Mucosa of descending colon (tissue), 3 donors: ENCODE results near the gene MUC5B. TPM values are rescaled to one million over a fixed set of nuclear protein-coding genes. Genes with fewer than 3 reads are reported as not detected.

Source experiments
- ATAC-seq: fragments of 200-7000 bp; cut with Tn5 transposase; one replicate; pipeline ENCODE4 v1.9.1; 2020; ENCODE audit warnings: mild to moderate bottlenecking, moderate library complexity
- DNase-seq, 3 donors: peaks; one replicate each; pipeline ENCODE4 v3.0.0-alpha.2; 2020
- H3K36me3 ChIP-seq: fragments of 200-600 bp; one replicate; pipeline ENCODE4 v1.8.0; 2021; ENCODE audit warnings: low read depth, mild to moderate bottlenecking
- H3K4me1 ChIP-seq: fragments of 200-600 bp; one replicate; pipeline ENCODE4 v1.8.0; 2021; ENCODE audit warnings: low read depth, mild to moderate bottlenecking
- H3K4me3 ChIP-seq: fragments of 200-600 bp; one replicate; pipeline ENCODE4 v1.8.0; 2021; ENCODE audit warnings: mild to moderate bottlenecking
- H3K9me3 ChIP-seq: fragments of 200-600 bp; one replicate; pipeline ENCODE4 v1.8.0; 2021; ENCODE audit warnings: mild to moderate bottlenecking
- CTCF ChIP-seq: fragments of 200-600 bp; IDR thresholded peaks from one replicate; pipeline ENCODE4 v1.8.0; 2022; ENCODE audit warnings: antibody characterized with exemption, mild to moderate bottlenecking
- intact Hi-C, 2 donors: fragments of 100-400 bp; cut with DNase I in 1 of 2; cut with micrococcal nuclease in 1 of 2; formaldehyde crosslinking; loops; one replicate each; pipeline versions ENCODE4 v1.11.0 to v1.11.1; 2022; cut with DNase I, micrococcal nuclease
- total RNA-seq, 3 donors: library from RNA; stranded (reverse); fragmentation: NEBNext Ultra II Directional in 2 of 3; extraction: Animal tissue kit (Norgen Biotek cat#: 25700) in 2 of 3; gene quantifications; one replicate each; pipeline versions ENCODE4 v1.2.1 to v1.2.4, GENCODE V29; 2021 to 2023
- donor health status: DM: no; HTN: no; CAD: no; lungs with moderate emphysema.
- donor health status: DM: no; HTN: no; CAD: no.
- donor health status: DM: no; HTN: yes; CAD: no.

MUC5B gene
- total RNA-seq, 3 donors from 2014 or later, result 133 to 431 (median 135) TPM

GRCh38 chr11:1255151-1255550 lies 32.3 kb downstream of the MUC5B start:
- no peak for TF ChIP-seq CTCF
- intact Hi-C loops, result no loop called here
- DNase-seq, result peak in 1 of 3 donors; percentile 47
- no peak for ATAC-seq
- Histone ChIP-seq H3K9me3 (no peaks in the 10 kb centered on the region), H3K4me3 (no peak overlapping the region), H3K36me3 (no peaks in the 10 kb centered on the region), H3K4me1 (no peaks in the 10 kb centered on the region)

GRCh38 chr11:1256257-1257045 lies 33.6 kb downstream of the MUC5B start:
- H3K4me3 ChIP-seq, result no peak overlapping the region
- ATAC-seq, result no peak
- no peaks in the 10 kb centered on the region for H3K4me1 ChIP-seq
- no peaks in the 10 kb centered on the region for H3K9me3 ChIP-seq
- no peak for TF ChIP-seq CTCF
- peak in 1 of 3 donors; percentile 44 for DNase-seq
- no peaks in the 10 kb centered on the region for H3K36me3 ChIP-seq
- intact Hi-C loops, result no loop called here

- H3K36me3 ChIP-seq, result no peaks in the 10 kb centered on the region
- peaks cover 9% of the 10 kb centered on the region for H3K4me1 ChIP-seq
- no peak overlapping the region for H3K4me3 ChIP-seq
- ATAC-seq (no peak), DNase-seq (peak in 1 of 3 donors; percentile 51)
- intact Hi-C loops, result no loop called here
- TF ChIP-seq CTCF, result no peak
- H3K9me3 ChIP-seq, result no peaks in the 10 kb centered on the region
Measured at GRCh38 chr11:1257366-1257765, 34.5 kb downstream of the MUC5B start.

- DNase-seq (peak in 1 of 3 donors; percentile 46), ATAC-seq (no peak)
- Histone ChIP-seq H3K36me3 (no peaks in the 10 kb centered on the region), H3K4me1 (peaks cover 13% of the 10 kb centered on the region), H3K4me3 (no peak overlapping the region), H3K9me3 (no peaks in the 10 kb centered on the region)
- intact Hi-C loops, result no loop called here
- TF ChIP-seq CTCF, result no peak
Measured at GRCh38 chr11:1257916-1258315, 35.0 kb downstream of the MUC5B start.

- intact Hi-C loops, result no loop called here
- DNase-seq, result peak in 1 of 3 donors; percentile 43
- Histone ChIP-seq H3K4me1 (peaks cover 17% of the 10 kb centered on the region), H3K9me3 (no peaks in the 10 kb centered on the region), H3K36me3 (no peaks in the 10 kb centered on the region), H3K4me3 (no peak overlapping the region)
- ATAC-seq, result no peak
- no peak for TF ChIP-seq CTCF
Measured at GRCh38 chr11:1258401-1259075, 35.7 kb downstream of the MUC5B start.
